HG02798 (cell line): ENCODE results near the gene CHST9.

Experiments used
- ATAC-seq: cut with Tn5 transposase; IDR thresholded peaks from one replicate; pipeline ENCODE4 v1.9.1; 2021; ENCODE audit warnings: mild to moderate bottlenecking; ENCODE audit not compliant: unreplicated experiment, poor library complexity

CHST9 gene

DNA sequence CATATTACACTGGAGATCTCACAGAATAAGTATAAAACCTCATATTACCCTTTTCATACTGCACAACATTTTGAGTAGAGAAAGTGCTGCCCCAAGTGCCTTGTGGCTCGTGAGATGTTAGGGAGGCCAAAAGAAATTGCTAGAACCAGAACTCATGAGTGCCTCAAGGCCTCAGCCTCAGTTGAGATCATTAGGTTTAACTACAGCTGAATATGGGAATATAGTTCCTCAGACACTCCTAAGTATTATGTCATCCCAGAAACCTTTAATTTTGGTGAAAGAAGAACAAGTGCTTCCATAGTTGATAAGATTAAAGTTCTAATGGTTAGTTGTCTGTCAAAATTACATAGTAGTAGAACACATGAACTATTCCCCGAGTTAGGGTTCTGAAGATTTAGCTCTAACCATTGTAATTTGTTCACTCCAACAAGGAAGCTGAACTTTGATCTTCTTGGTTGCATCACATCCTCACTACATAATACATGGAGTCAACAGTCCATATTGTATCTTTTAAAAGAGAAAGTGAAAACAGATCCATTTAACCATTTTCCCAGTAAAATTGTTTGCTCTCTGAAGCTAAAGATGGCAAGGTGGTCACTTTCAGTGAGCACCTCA is 310.0 kb downstream of the CHST9 start:
- no peak for ATAC-seq

DNA sequence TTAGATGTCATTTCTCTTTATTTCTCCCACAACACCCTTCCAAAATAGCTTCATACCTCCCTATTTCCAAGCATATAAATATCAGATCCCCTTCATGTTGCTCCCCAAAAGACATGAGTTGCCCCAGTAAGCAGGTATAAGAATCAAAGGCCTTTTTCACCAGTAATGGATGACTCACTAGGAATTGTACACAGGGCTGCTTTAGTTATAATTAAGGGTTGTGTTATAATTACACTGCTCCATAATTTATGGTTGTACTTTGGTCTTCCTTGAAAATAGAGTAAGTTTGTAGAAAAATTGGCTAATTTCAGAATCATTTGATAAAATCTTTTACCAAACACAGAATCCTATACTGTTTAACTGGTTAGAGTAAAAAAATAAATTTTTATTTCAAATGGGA is 310.8 kb downstream of the CHST9 start:
- no peak for ATAC-seq

DNA sequence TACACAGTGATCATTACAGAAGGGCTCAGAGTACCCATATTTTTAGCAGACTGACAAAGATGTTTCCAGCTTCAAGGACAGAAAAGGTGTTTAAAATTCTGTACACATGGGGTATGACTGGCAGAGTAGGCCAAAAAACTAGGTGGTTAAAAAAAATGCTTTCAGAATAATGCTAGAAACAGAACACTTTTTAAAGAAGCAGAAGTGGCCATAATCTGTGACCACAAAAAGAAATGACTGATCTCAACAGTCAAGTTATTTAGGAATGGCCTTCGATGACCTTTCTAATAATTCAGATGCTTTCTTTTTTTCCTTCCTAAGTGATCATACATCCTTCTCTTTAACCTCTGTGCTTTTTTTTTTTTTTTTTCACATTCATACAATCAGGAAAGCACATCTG is 315.5 kb downstream of the CHST9 start:
- peak; percentile 48 for ATAC-seq

DNA sequence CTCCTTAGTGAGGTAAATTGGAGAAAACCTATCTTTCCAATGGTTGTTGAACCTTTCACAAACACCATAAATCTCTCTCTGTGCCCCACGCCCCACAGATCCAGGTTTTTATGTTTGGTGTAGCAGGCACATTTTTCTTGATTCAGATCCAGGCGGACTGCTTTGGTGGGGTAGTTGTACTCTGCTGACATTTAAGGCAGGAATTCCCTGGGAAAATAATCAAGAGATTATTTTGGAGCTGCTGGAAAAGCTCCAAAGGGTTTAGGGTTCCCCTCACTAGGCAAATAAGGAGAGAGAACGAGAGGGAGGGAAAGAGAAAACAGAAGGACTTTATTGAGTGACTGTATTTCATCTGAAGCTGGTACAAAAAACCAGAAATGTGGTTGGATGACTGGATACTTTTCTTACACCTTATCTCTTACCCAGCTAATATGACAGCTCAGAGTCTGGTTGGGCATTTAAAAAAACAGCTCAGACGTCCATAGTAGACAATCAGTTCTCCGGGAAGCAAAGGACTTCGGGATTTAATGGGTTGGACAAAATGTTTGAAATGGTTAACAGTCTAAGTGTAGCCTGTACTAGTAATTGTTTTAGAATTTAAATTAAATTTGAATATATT is 316.0 kb downstream of the CHST9 start:
- ATAC-seq = no peak

DNA sequence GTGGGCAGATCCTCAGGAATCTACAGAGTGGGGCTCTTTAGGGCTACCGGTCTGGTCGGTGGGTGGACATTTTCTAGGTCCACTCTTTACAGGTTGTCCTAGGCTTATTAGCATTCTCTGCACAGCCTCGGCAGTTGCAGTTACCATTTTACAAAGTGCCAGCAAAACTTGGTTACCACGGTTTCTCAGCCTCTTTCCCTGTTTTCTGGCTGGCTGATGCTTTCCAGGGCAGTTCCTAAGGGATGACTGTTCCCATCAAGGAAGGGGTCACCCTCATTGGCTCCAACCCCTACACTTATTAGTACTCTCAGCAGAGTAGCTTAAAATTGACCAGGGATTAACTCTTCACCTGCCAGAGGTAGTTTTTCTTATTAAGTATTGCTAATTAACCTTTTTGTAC is 317.6 kb downstream of the CHST9 start:
- no peak for ATAC-seq

DNA sequence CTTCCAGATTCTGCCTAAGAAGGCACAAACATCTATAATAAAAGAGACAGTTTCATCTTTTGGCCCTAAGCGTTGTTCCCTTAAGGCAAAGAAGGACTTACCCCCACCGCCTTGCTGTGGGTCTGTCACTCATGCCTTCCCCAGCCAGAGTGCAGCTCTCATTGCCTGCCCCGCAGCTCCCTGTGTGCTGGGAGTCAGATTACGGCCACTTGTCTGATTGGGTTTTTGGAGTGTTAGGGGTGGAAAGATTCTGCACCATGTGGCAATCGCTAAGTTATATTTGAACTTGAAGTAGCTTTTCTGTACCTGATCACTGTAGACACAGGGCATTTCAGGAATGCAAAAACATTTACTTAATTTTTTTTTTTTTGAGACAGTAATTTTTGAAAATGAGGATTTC is 319.6 kb downstream of the CHST9 start, which contains the start of gene AQP4:
Gene AQP4, minus strand, starts transcription at position 151 of the 400 bp plus-strand sequence. Its CDS starts 18 bp downstream, at position 133.
- ATAC-seq = no peak

DNA sequence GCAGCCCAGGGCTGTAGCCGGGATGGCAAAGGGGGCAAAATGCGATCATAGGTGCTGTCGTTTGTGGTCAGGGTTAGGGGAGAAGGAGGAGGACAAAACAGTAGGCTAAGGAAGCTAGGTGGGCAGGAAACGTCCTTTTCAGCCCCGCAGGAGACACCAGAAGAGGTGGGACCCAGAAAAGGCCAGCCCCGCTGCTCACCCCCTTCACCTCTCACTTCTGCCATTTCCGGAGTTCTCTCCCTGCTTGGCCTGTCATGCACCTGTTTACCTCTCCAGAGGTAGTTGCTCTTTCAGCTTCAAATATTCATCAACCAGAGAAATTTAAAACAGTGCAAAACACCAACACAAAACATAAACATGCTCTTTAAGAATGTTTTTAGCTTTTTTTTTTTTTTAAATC is 320.4 kb downstream of the CHST9 start:
- ATAC-seq = peak; percentile 42

DNA sequence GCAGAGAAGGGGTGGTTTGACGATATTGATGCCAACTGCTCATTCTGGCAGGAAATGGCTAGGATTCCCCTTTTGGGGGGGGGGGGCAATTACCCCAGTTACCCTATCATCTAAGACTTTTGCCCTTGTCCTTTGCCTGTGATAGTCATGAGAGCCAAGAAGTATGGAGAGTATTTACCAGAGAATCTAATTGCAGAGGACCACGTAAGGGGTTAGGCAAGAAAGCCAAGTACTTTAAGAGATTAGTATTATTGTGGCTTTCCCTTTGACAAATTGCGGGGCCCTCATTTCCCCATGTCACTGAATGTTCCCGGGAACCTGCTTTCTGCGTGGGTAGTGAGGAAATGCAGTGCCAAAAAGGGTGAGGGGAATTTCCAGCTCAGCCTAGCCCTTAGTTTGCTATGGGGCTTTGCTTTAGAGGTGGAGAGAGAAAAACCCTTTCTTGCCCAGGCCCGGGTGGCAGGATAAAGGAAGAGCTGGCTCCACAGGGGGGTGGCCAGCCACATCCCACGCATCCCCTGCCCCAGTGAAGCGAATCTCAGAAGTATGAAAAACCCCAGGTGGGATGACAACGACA is 321.1 kb downstream of the CHST9 start:
- no peak for ATAC-seq

DNA sequence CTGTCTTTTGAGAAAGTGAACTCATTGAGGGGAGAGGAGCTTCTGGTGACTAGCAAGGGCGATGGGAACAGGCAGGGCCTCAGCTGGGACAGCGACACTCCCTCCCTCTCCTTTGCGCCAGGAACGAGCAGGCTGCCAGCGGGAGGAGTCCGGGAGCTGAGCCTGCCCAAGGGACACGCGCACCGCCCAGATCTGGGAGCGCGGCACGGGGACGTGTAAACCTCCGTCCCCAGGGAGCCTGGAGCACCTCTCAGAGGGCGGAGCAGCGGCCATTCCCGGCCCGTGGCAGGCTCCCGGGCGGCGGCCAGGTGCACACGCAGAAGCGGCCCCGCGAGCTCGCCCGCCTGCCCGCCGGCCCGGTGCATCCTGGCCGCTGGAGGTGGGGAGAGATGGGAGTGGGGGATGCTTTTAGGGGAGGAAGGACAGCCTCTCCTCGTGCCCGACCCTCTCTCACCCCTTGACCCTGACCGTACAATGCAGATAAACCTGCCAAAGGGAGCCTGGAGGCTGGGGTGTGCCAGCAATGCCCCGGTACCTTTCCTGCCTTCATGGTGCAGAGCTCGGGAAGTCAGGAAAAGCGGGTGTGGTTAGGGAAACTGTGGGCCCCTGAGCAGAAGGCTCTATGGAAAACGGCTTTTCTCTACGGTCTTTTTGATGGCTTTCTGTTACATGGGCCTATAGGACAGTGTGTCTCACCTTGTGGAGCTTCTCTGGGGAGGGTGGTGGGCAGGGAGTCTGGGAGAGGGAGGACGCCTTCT is 321.8 kb downstream of the CHST9 start:
- no peak for ATAC-seq

DNA sequence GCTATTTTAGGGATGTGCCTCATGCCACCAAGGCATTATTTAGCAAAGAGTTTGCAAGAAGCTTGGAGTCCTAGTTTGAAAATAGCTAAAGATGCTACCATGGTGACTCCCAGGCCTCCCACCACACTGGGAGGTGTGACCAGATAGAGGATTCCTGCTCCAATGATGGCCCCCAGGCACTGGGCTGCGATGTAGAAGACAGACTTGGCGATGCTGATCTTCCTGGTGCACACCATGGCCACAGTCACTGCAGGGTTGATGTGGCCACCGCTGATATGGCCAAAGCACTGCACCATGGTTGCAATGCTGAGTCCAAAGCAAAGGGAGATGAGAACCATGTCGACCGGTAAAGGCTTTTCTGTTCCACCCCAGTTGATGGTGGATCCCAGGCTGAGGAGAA is 323.0 kb downstream of the CHST9 start:
- no peak for ATAC-seq
